Suprapubic skin (tissue), 4 donors: ENCODE results near the gene KANSL3. TPM values are rescaled to one million over a fixed set of nuclear protein-coding genes. Genes with fewer than 3 reads are reported as not detected.
"Not testable (repeated sequence)": the region's sequence is repeated elsewhere in the genome, so short reads cannot be mapped to it uniquely, and the experiment has no call there.

Experiments
- DNase-seq, 2 donors: peaks; one replicate each; pipeline ENCODE4 v3.0.0-alpha.2; 2019; ENCODE audit warnings: low spot score in 2 of 2
- H3K27ac ChIP-seq: fragments of 200-600 bp; sonication (generic); one replicate; pipeline ENCODE4 v1.5.1; 2019
- H3K27me3 ChIP-seq: fragments of 200-600 bp; sonication (generic); one replicate; pipeline ENCODE4 v1.5.1; 2019
- H3K36me3 ChIP-seq: fragments of 200-600 bp; sonication (generic); one replicate; pipeline ENCODE4 v1.5.1; 2019
- H3K4me1 ChIP-seq: fragments of 200-600 bp; sonication (generic); one replicate; pipeline ENCODE4 v1.5.1; 2019
- H3K4me3 ChIP-seq: fragments of 200-600 bp; sonication (generic); one replicate; pipeline ENCODE4 v1.5.1; 2019; ENCODE audit warnings: mild to moderate bottlenecking
- H3K9me3 ChIP-seq: fragments of 200-600 bp; sonication (generic); one replicate; pipeline ENCODE4 v1.5.1; 2019
- EP300 ChIP-seq: sonication (generic); formaldehyde crosslinking; IDR thresholded peaks from one replicate; pipeline ENCODE4 v1.6.1; 2017; ENCODE audit warnings: antibody characterized with exemption
- POLR2A ChIP-seq, 2 donors: fragments of 450-650 bp; IDR thresholded peaks; one replicate each; pipeline ENCODE4 v1.6.1; 2017; ENCODE audit warnings: antibody characterized with exemption in 2 of 2, mild to moderate bottlenecking in 2 of 2, moderate library complexity in 2 of 2
- POLR2AphosphoS5 ChIP-seq, 3 donors: sonication (generic); formaldehyde crosslinking; IDR thresholded peaks; one replicate each; pipeline ENCODE4 v1.6.1; 2017; ENCODE audit warnings: antibody characterized with exemption in 3 of 3
- WGBS: methylation state at CpG from one replicate; pipeline ENCODE4 v1.1.5; 2018; 5-methylcytosine and 5-hydroxymethylcytosine counted together
- total RNA-seq, 4 donors: library from RNA; depleted of rRNA; stranded (reverse); fragments of >200 nt; gene quantifications; one replicate each; pipeline ENCODE4 v1.1.0, GENCODE V29; 2016
- TF ChIP-seq, protein P1 (sequence below), 2 donors: fragments of 200-600 bp in 1 of 2; fragments of 450-650 bp in 1 of 2; sonication (generic) in 1 of 2; IDR thresholded peaks; one replicate each; pipeline ENCODE4 v1.5.1; 2016 to 2019; ENCODE audit warnings: antibody characterized with exemption in 2 of 2, mild to moderate bottlenecking in 1 of 2, moderate library complexity in 1 of 2

The KANSL3 gene
- total RNA-seq, 4 donors from 2014 or later, result 29.3 to 70.5 (median 37.4) TPM

DNA sequence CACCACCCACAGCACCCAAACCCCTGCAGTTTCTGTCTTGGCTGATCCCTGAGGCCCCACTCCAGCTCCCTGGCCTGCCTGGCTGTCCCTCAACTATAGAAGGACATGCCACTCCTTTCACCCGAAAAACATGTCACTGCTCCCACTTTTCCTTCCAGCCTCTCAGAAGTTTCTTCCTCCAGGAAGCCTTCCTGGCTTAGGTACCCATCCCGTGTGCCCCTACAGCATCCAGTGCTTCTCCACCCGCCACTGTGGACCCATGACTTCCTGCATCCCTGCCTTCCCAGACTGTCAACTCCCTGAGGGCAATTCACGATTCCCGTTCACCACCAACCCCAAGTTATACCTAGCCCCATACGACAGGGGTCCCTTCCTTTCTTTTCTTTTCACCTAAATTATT lies 80.1 kb downstream of the KANSL3 start:
- Histone ChIP-seq H3K4me1 (peaks cover 14% of the 10 kb centered on the region), H3K36me3 (peaks cover 2% of the 10 kb centered on the region), H3K27me3 (no peaks in the 10 kb centered on the region), H3K27ac (no peak overlapping the region), H3K4me3 (no peak overlapping the region), H3K9me3 (no peaks in the 10 kb centered on the region)
- WGBS, result 88% methylated on average over 6 of the region's 6 CpGs
- TF ChIP-seq POLR2A (IDR thresholded peaks at IDR 0.05) (no peak), POLR2AphosphoS5 (IDR thresholded peaks at IDR 0.05) (no peak), EP300 (no peak)
- TF ChIP-seq, protein P1, sequence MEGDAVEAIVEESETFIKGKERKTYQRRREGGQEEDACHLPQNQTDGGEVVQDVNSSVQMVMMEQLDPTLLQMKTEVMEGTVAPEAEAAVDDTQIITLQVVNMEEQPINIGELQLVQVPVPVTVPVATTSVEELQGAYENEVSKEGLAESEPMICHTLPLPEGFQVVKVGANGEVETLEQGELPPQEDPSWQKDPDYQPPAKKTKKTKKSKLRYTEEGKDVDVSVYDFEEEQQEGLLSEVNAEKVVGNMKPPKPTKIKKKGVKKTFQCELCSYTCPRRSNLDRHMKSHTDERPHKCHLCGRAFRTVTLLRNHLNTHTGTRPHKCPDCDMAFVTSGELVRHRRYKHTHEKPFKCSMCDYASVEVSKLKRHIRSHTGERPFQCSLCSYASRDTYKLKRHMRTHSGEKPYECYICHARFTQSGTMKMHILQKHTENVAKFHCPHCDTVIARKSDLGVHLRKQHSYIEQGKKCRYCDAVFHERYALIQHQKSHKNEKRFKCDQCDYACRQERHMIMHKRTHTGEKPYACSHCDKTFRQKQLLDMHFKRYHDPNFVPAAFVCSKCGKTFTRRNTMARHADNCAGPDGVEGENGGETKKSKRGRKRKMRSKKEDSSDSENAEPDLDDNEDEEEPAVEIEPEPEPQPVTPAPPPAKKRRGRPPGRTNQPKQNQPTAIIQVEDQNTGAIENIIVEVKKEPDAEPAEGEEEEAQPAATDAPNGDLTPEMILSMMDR (IDR thresholded peaks at IDR 0.05), result no peak
- DNase-seq, result no peak

DNA sequence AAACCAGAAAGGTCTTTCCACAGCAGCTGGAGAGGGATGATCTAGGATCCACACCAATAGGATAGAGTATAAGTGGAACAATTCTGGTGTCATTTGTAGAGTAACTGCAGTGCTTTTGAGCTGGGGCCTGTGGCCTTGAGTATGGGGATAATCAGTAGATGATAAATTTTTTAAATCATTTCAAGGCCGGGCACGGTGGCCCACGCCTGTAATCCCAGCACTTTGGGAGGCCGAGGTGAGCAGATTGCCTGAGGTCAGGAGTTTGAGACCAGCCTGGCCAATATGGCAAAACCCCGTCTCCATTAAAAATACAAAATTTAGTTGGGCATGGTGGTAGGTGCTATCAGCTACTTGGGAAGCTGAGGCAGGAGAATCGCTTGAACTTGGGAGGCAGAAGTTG lies 80.7 kb downstream of the KANSL3 start:
- not testable (repeated sequence) for H3K27me3 ChIP-seq, DNase-seq, H3K4me3 ChIP-seq, H3K27ac ChIP-seq, H3K9me3 ChIP-seq, H3K36me3 ChIP-seq
- 95% methylated on average over 6 of the region's 6 CpGs for WGBS
- peaks cover 14% of the 10 kb centered on the region for H3K4me1 ChIP-seq

DNA sequence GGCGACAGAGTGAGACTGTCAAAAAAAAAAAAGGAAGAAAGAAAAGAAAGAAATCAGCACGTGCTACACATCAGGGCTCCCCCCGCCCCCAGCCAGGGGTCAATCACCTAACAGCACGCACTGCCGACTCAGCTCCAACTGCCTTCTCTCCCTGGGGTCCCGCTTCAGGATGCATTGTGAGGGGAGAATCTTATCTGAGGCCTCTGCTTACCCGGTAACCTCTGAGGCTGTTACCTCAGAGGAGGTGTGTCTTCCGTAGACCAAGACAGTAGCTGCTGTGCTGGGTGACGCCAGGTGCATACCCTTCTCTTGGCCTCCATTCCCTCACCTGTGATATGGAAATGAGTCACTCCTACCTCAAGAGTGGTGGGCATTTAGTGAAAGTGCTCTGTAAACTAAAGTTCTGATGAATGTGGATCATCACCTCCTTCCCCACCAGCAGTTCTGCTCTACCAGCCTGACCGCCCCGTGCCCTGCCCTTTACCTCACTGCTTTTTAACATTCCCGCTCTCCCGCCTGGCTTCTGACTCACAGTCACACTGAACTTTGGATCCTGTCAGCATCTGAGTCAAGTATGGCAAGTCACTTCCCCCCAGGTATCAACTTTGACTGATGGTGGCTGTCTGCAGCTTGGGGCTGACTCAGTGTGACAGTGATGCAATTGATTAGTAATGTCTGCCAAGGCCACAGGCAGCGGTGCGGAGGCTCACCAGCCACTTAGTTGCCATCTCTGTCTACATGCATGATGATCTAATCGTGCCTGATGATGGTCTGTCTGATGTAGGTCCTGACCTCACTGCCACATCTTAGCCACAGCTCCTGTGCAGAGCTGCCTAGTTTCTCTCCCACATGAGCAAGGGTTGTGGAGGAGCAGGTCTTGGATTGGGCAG lies 81.4 kb downstream of the KANSL3 start:
- peaks cover 16% of the 10 kb centered on the region for H3K36me3 ChIP-seq
- no peak overlapping the region for H3K4me3 ChIP-seq
- H3K27me3 ChIP-seq, result no peaks in the 10 kb centered on the region
- WGBS, result 86% methylated on average over 15 of the region's 16 CpGs
- peaks cover 14% of the 10 kb centered on the region for H3K4me1 ChIP-seq
- no peak for TF ChIP-seq EP300
- no peak for TF ChIP-seq POLR2A (IDR thresholded peaks at IDR 0.05)
- TF ChIP-seq, protein P1 (IDR thresholded peaks at IDR 0.05), result no peak
- TF ChIP-seq POLR2AphosphoS5 (IDR thresholded peaks at IDR 0.05), result no peak
- DNase-seq, result no peak
- H3K27ac ChIP-seq, result no peak overlapping the region
- no peaks in the 10 kb centered on the region for H3K9me3 ChIP-seq

DNA sequence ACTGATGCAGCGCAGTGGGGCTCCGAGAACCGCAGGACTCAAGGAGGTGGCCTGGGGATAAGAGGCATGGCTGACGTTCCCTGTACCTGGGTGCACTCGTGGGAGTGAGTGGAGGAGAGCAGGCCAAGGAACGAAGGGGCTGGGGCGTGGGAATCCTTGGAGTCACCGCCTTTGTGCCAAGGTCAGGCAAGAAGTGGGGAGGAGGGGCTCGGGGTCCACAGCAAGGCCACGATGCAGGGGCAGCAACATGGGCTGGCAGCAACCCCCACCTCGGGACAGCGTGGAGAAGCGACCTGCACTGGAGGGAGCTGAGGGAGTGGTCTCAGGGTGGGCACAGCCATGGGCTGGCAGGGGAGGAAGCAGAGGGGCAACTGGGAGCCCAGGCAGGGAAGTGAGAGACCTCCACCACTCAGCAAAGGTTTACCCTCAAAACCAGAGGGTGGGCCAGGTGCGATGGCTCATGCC lies 82.9 kb downstream of the KANSL3 start:
- H3K27me3 ChIP-seq, result no peaks in the 10 kb centered on the region
- H3K4me1 ChIP-seq, result peaks cover 14% of the 10 kb centered on the region
- peak in 1 of 2 donors; percentile 69 for DNase-seq
- no peaks in the 10 kb centered on the region for H3K9me3 ChIP-seq
- WGBS, result 79% methylated on average over 14 of the region's 14 CpGs
- H3K4me3 ChIP-seq, result no peak overlapping the region
- TF ChIP-seq POLR2AphosphoS5 (IDR thresholded peaks at IDR 0.05) (no peak), EP300 (no peak), POLR2A (IDR thresholded peaks at IDR 0.05) (no peak)
- TF ChIP-seq, protein P1 (IDR thresholded peaks at IDR 0.05), result no peak
- H3K36me3 ChIP-seq, result peaks cover 31% of the 10 kb centered on the region
- H3K27ac ChIP-seq, result no peak overlapping the region

DNA sequence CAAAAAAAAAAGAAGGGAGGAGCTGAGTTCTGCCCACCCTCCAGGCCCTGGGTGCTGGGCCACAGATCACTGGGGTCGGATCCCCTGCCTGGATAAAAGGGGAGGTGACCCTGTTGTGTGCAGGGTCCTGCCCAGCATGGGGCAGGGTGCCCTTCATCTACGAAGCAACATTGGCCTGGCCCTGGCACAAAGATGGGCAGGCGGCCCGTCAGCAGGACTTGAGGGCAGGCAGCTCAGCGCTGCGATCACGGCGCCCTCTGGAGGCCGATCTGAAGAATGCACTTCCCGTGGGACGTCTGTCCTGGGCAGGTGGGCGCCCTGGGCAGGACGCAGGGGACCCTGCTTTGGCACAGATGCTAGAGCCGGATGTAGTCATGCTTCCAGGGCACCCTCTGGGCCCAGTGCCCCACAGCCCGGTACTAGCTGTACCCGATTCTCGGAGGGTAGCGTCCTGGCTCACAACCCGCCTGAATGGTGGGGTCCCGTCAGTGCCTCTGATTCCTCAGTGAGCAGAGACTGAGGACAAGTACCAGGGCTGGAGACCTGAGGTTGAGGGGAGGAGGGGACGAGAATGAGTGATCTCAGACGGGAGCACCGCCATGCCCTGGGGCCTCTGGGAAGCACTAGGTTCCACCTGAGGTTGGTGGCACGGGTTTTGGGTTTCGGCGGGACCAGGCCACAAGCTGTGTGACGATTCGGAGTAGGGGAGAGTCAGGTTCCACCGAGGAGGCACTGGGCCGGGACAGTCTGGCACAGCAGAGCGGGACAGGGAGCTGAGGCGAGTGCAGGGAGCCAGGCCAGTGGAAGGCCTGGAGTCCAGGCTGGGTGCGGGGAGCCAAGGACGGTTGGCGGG lies 83.6 kb downstream of the KANSL3 start:
- H3K9me3 ChIP-seq, result no peaks in the 10 kb centered on the region
- H3K36me3 ChIP-seq, result peaks cover 38% of the 10 kb centered on the region
- DNase-seq, result no peak
- no peak overlapping the region for H3K27ac ChIP-seq
- TF ChIP-seq, protein P1 (IDR thresholded peaks at IDR 0.05), result peak; percentile 63 to 92
- TF ChIP-seq POLR2A (IDR thresholded peaks at IDR 0.05), result no peak
- peak overlapping the region; percentile 0 for H3K4me3 ChIP-seq
- H3K4me1 ChIP-seq, result peaks cover 14% of the 10 kb centered on the region
- 29% methylated on average over 27 of the region's 35 CpGs for WGBS
- no peaks in the 10 kb centered on the region for H3K27me3 ChIP-seq

DNA sequence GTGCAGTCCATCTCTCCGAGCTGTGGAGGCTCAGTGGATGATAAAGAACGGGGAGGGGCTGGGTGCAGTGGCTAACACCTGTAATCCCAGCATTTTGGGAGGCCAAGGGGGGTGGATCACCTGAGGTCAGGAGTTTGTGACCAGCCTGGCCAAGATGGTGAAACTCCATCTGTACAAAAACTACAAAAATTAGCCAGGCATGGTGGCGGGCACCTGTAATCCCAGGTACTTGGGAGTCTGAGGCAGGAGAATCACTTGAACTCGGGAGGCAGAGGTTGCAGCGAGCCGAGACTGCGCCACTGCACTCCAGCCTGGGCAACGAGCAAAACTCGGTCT lies 84.2 kb downstream of the KANSL3 start:
- H3K27ac ChIP-seq, DNase-seq, H3K27me3 ChIP-seq, H3K9me3 ChIP-seq: not testable (repeated sequence)
- 40% methylated on average over 9 of the region's 9 CpGs for WGBS
- H3K36me3 ChIP-seq, result peaks cover 44% of the 10 kb centered on the region
- peak overlapping the region; percentile 0 for H3K4me3 ChIP-seq
- H3K4me1 ChIP-seq, result peaks cover 14% of the 10 kb centered on the region
